Measurements from ENCODE around the gene GRIK4.

The GRIK4 gene

GRCh38 chr11:120811731-120812130 is 300.2 kb downstream of the GRIK4 start:
- H3K9me3 ChIP-seq (ENCODE audit: severe bottlenecking), result no peaks in the 10 kb centered on the region
- no peaks in the 10 kb centered on the region for H3K36me3 ChIP-seq (ENCODE audit: low read depth)
- ATAC-seq (ENCODE audit: low read depth) (no peak), DNase-seq (ENCODE audit: low spot score) (no peak)
- H3K27ac ChIP-seq (ENCODE audit: poor library complexity, severe bottlenecking), result no peak overlapping the region
- H3K27me3 ChIP-seq (ENCODE audit: insufficient read depth, poor library complexity, severe bottlenecking), result peaks cover 9% of the 10 kb centered on the region
- no peak for TF ChIP-seq CTCF (IDR thresholded peaks at IDR 0.05; ENCODE audit: poor library complexity, severe bottlenecking)
- no peak overlapping the region for H3K4me3 ChIP-seq (ENCODE audit: severe bottlenecking)
- no peaks in the 10 kb centered on the region for H3K4me1 ChIP-seq (ENCODE audit: insufficient read depth, poor library complexity, severe bottlenecking)

- Histone ChIP-seq H3K4me3 (ENCODE audit: severe bottlenecking) (no peak overlapping the region), H3K9me3 (ENCODE audit: severe bottlenecking) (no peaks in the 10 kb centered on the region), H3K4me1 (ENCODE audit: insufficient read depth, poor library complexity, severe bottlenecking) (no peaks in the 10 kb centered on the region), H3K27me3 (ENCODE audit: insufficient read depth, poor library complexity, severe bottlenecking) (peaks cover 9% of the 10 kb centered on the region), H3K27ac (ENCODE audit: poor library complexity, severe bottlenecking) (no peak overlapping the region), H3K36me3 (ENCODE audit: low read depth) (no peaks in the 10 kb centered on the region)
- ATAC-seq (ENCODE audit: low read depth), result no peak
- TF ChIP-seq CTCF (IDR thresholded peaks at IDR 0.05; ENCODE audit: poor library complexity, severe bottlenecking), result no peak
- no peak for DNase-seq (ENCODE audit: low spot score)
Observed at GRCh38 chr11:120814531-120815318, 303.2 kb downstream of the GRIK4 start.

- no peak for DNase-seq (ENCODE audit: low spot score)
- Histone ChIP-seq H3K36me3 (ENCODE audit: low read depth) (no peaks in the 10 kb centered on the region), H3K4me1 (ENCODE audit: insufficient read depth, poor library complexity, severe bottlenecking) (no peaks in the 10 kb centered on the region), H3K4me3 (ENCODE audit: severe bottlenecking) (no peak overlapping the region), H3K27me3 (ENCODE audit: insufficient read depth, poor library complexity, severe bottlenecking) (peaks cover 9% of the 10 kb centered on the region), H3K9me3 (ENCODE audit: severe bottlenecking) (no peaks in the 10 kb centered on the region), H3K27ac (ENCODE audit: poor library complexity, severe bottlenecking) (no peak overlapping the region)
- TF ChIP-seq CTCF (IDR thresholded peaks at IDR 0.05; ENCODE audit: poor library complexity, severe bottlenecking), result no peak
- ATAC-seq (ENCODE audit: low read depth), result no peak
Observed at GRCh38 chr11:120815319-120816100, 304.0 kb downstream of the GRIK4 start.

- Histone ChIP-seq H3K36me3 (ENCODE audit: low read depth) (no peaks in the 10 kb centered on the region), H3K27me3 (ENCODE audit: insufficient read depth, poor library complexity, severe bottlenecking) (peaks cover 9% of the 10 kb centered on the region), H3K4me3 (ENCODE audit: severe bottlenecking) (no peak overlapping the region), H3K9me3 (ENCODE audit: severe bottlenecking) (no peaks in the 10 kb centered on the region), H3K4me1 (ENCODE audit: insufficient read depth, poor library complexity, severe bottlenecking) (no peaks in the 10 kb centered on the region), H3K27ac (ENCODE audit: poor library complexity, severe bottlenecking) (no peak overlapping the region)
- no peak for TF ChIP-seq CTCF (IDR thresholded peaks at IDR 0.05; ENCODE audit: poor library complexity, severe bottlenecking)
- ATAC-seq (ENCODE audit: low read depth) (no peak), DNase-seq (ENCODE audit: low spot score) (no peak)
Observed at GRCh38 chr11:120816176-120816575, 304.6 kb downstream of the GRIK4 start.

Measured in RWPE2 (cell line).